GM23338 (cell line): ENCODE data around the gene PRDM7. TPM values are rescaled to one million over a fixed set of nuclear protein-coding genes. Genes with fewer than 3 reads are reported as not detected.

Source experiments
- ATAC-seq: fragments of 200-7000 bp; cut with Tn5 transposase; 3 replicates; pipeline ENCODE4 v1.9.1; 2020
- DNase-seq: peaks from one replicate; pipeline ENCODE4 v3.0.0-alpha.2; 2015; ENCODE audit warnings: low spot score
- H2AFZ ChIP-seq: fragments of 200-600 bp; sonication (generic); 2 replicates; pipeline ENCODE4 v1.8.0; 2016; ENCODE audit warnings: antibody characterized with exemption, mild to moderate bottlenecking, moderate library complexity
- H3F3A ChIP-seq: fragments of 200-600 bp; sonication (generic); replicated peaks from 2 replicates; pipeline ENCODE4 v1.8.0; 2017; ENCODE audit warnings: antibody characterized with exemption, mixed run types, low read depth
- H3K27ac ChIP-seq: fragments of 200-600 bp; sonication (generic); 2 replicates; pipeline ENCODE4 v1.6.1; 2016; ENCODE audit warnings: low read depth
- H3K27me3 ChIP-seq: fragments of 200-600 bp; sonication (generic); 2 replicates; pipeline ENCODE4 v1.8.0; 2016; ENCODE audit warnings: mild to moderate bottlenecking, mixed run types, moderate library complexity; ENCODE audit not compliant: insufficient read depth
- H3K36me3 ChIP-seq: fragments of 200-600 bp; sonication (generic); 2 replicates; pipeline ENCODE4 v1.8.0; 2016; ENCODE audit warnings: mild to moderate bottlenecking; ENCODE audit not compliant: insufficient read depth
- H3K4me1 ChIP-seq: fragments of 200-600 bp; sonication (generic); 2 replicates; pipeline ENCODE4 v1.8.0; 2016; ENCODE audit warnings: mild to moderate bottlenecking, moderate library complexity; ENCODE audit not compliant: insufficient read depth
- H3K4me2 ChIP-seq: fragments of 200-600 bp; sonication (generic); 2 replicates; pipeline ENCODE4 v1.7.1; 2017; ENCODE audit warnings: mixed run types
- H3K4me3 ChIP-seq: fragments of 200-600 bp; sonication (generic); 2 replicates; pipeline ENCODE4 v1.6.1; 2016; ENCODE audit warnings: mixed run types
- H3K79me2 ChIP-seq: fragments of 200-600 bp; sonication (generic); replicated peaks from 2 replicates; pipeline ENCODE4 v1.8.0; 2017; ENCODE audit warnings: mild to moderate bottlenecking; ENCODE audit not compliant: insufficient read depth
- H3K9me2 ChIP-seq: fragments of 200-600 bp; sonication (generic); 2 replicates; pipeline ENCODE4 v1.8.0; 2017; ENCODE audit not compliant: insufficient read depth
- H4K20me1 ChIP-seq: fragments of 200-600 bp; sonication (generic); replicated peaks from 2 replicates; pipeline ENCODE4 v1.8.0; 2017; ENCODE audit warnings: mild to moderate bottlenecking; ENCODE audit not compliant: insufficient read depth
- H3K27ac Mint-ChIP-seq: 2 replicates; pipeline ENCODE4 v1.8.0; 2020; ENCODE audit warnings: inconsistent platforms, mild to moderate bottlenecking, moderate library complexity, mixed read lengths
- H3K27me3 Mint-ChIP-seq: 3 replicates; pipeline ENCODE4 v1.8.0; 2022; ENCODE audit warnings: low read depth, mild to moderate bottlenecking, moderate library complexity, mixed read lengths, inconsistent platforms; ENCODE audit not compliant: insufficient read depth, poor library complexity
- H3K36me3 Mint-ChIP-seq: 3 replicates; pipeline ENCODE4 v1.8.0; 2021; ENCODE audit warnings: low read depth, mild to moderate bottlenecking, inconsistent platforms, moderate library complexity, mixed read lengths
- H3K4me1 Mint-ChIP-seq: 3 replicates; pipeline ENCODE4 v1.8.0; 2020; ENCODE audit warnings: mild to moderate bottlenecking, inconsistent platforms, mixed read lengths
- H3K4me3 Mint-ChIP-seq: 3 replicates; pipeline ENCODE4 v1.8.0; 2021; ENCODE audit warnings: moderate library complexity, mild to moderate bottlenecking, inconsistent platforms, mixed read lengths
- H3K9me3 Mint-ChIP-seq: 3 replicates; pipeline ENCODE4 v1.8.0; 2020; ENCODE audit warnings: moderate library complexity, mild to moderate bottlenecking, inconsistent platforms, mixed read lengths
- CREB1 ChIP-seq: fragments of 250-450 bp; sonication (Bioruptor Pico); IDR thresholded peaks from 2 replicates; pipeline ENCODE4 v1.5.0; 2020; ENCODE audit warnings: low read depth, mild to moderate bottlenecking, moderate library complexity
- EZH2 ChIP-seq: fragments of 200-600 bp; sonication (generic); IDR thresholded peaks from one replicate; pipeline ENCODE4 v1.8.0; 2017; ENCODE audit warnings: antibody characterized with exemption, mild to moderate bottlenecking, low read depth; ENCODE audit not compliant: unreplicated experiment
- EZH2phosphoT487 ChIP-seq: fragments of 200-600 bp; sonication (generic); IDR thresholded peaks from one replicate; pipeline ENCODE4 v1.8.1; 2018; ENCODE audit warnings: antibody characterized with exemption; ENCODE audit not compliant: unreplicated experiment
- JUNB ChIP-seq: IDR thresholded peaks from one replicate; pipeline ENCODE4 v1.6.1; 2016; ENCODE audit warnings: antibody characterized with exemption; ENCODE audit not compliant: unreplicated experiment
- NANOG ChIP-seq: IDR thresholded peaks from 2 replicates; pipeline ENCODE4 v1.6.1; 2016; ENCODE audit warnings: antibody characterized with exemption, borderline replicate concordance
- POLR2AphosphoS5 ChIP-seq: IDR thresholded peaks from 2 replicates; pipeline ENCODE4 v1.6.1; 2016; ENCODE audit warnings: antibody characterized with exemption, low read depth
- STAT1 ChIP-seq: IDR thresholded peaks from one replicate; pipeline ENCODE4 v1.6.1; 2016; ENCODE audit warnings: antibody characterized with exemption; ENCODE audit not compliant: unreplicated experiment
- ZNF114 ChIP-seq: fragments of 250-450 bp; sonication (Bioruptor Pico); IDR thresholded peaks from 2 replicates; pipeline ENCODE4 v1.5.0; 2020; ENCODE audit warnings: mild to moderate bottlenecking, moderate library complexity
- ZNF331 ChIP-seq: fragments of 250-450 bp; sonication (Bioruptor Pico); IDR thresholded peaks from 2 replicates; pipeline ENCODE4 v1.5.0; 2020; ENCODE audit warnings: low read depth, mild to moderate bottlenecking, moderate library complexity
- polyA plus RNA-seq: library from polyadenylated mRNA; unstranded; fragments of >200 nt; fragmentation: Nextera tagmentation; extraction: Ambion mirVana; gene quantifications from 2 replicates; pipeline ENCODE4 v1.2.1, GENCODE V29; 2016
- total RNA-seq: library from RNA; depleted of rRNA; stranded (reverse); fragments of >200 nt; shearing (Covaris generic); gene quantifications from 2 replicates; pipeline ENCODE4 v1.2.3, GENCODE V29; 2014
- TF ChIP-seq, protein P1 (sequence below): IDR thresholded peaks from one replicate; pipeline ENCODE4 v1.6.1; 2018; ENCODE audit warnings: antibody characterized with exemption; ENCODE audit not compliant: unreplicated experiment
- TF ChIP-seq, protein P2 (sequence below), 2 experiments: fragments of 200-600 bp in 1 of 2; sonication (generic) in 1 of 2; conservative IDR thresholded peaks; 2 replicates each; pipeline versions ENCODE4 v1.5.1 to v1.6.1; 2016 to 2017; ENCODE audit warnings: antibody characterized with exemption in 2 of 2, low read depth in 2 of 2, mild to moderate bottlenecking in 2 of 2, moderate library complexity in 1 of 2
- TF ChIP-seq, protein P3 (sequence below): IDR thresholded peaks from 2 replicates; pipeline ENCODE4 v1.6.1; 2016; ENCODE audit warnings: antibody characterized with exemption
- TF ChIP-seq, protein P4 (sequence below): fragments of 250-450 bp; sonication (Bioruptor Pico); IDR thresholded peaks from 2 replicates; pipeline ENCODE4 v1.5.0; 2020; ENCODE audit warnings: mild to moderate bottlenecking, moderate library complexity

Gene PRDM7
- total and polyA plus RNA-seq, 2 experiments from 2014 or later = 0.08 TPM; not detected in 1

DNA sequence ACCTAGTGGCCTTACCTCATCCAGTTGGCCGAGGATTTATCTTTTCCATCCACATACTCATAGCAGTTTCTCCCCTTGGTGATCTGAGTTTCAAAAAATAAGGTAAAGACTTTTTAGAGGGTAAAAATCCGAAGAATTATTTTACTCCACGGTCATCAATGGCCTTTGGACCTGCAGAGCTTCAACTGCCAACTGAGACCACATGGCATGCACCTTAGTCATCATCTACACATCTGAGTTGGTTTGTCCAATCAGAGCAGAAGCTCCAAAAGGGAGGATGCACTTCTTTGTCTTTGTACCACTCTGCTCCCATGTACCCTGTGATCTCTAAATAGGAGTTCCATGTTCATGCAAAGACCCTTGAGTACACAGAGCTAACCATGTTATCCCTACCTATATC lies 15.7 kb downstream of the PRDM7 start:
- H3K27ac Mint-ChIP-seq = no peak overlapping the region
- H2AFZ ChIP-seq = no peak overlapping the region
- no peak overlapping the region for H3K27ac ChIP-seq
- H3K4me1 ChIP-seq = no peaks in the 10 kb centered on the region
- no peaks in the 10 kb centered on the region for H3K36me3 ChIP-seq
- peaks cover 11% of the 10 kb centered on the region; the same call in 1 of the 3 replicates for H3K9me3 Mint-ChIP-seq
- no peak overlapping the region for H3K4me2 ChIP-seq
- H3K4me3 Mint-ChIP-seq = no peak overlapping the region
- no peaks in the 10 kb centered on the region for H3F3A ChIP-seq
- H3K4me1 Mint-ChIP-seq = peaks cover 3% of the 10 kb centered on the region; the same call in 1 of the 3 replicates
- no peaks in the 10 kb centered on the region for H3K27me3 ChIP-seq
- ATAC-seq (no peak), DNase-seq (no peak)
- H3K79me2 ChIP-seq = no peaks in the 10 kb centered on the region
- no peak overlapping the region for H3K4me3 ChIP-seq
- no peaks in the 10 kb centered on the region for H4K20me1 ChIP-seq
- H3K9me2 ChIP-seq = peaks cover 7% of the 10 kb centered on the region; the same call in 1 of the 2 replicates
- TF ChIP-seq, protein P1, sequence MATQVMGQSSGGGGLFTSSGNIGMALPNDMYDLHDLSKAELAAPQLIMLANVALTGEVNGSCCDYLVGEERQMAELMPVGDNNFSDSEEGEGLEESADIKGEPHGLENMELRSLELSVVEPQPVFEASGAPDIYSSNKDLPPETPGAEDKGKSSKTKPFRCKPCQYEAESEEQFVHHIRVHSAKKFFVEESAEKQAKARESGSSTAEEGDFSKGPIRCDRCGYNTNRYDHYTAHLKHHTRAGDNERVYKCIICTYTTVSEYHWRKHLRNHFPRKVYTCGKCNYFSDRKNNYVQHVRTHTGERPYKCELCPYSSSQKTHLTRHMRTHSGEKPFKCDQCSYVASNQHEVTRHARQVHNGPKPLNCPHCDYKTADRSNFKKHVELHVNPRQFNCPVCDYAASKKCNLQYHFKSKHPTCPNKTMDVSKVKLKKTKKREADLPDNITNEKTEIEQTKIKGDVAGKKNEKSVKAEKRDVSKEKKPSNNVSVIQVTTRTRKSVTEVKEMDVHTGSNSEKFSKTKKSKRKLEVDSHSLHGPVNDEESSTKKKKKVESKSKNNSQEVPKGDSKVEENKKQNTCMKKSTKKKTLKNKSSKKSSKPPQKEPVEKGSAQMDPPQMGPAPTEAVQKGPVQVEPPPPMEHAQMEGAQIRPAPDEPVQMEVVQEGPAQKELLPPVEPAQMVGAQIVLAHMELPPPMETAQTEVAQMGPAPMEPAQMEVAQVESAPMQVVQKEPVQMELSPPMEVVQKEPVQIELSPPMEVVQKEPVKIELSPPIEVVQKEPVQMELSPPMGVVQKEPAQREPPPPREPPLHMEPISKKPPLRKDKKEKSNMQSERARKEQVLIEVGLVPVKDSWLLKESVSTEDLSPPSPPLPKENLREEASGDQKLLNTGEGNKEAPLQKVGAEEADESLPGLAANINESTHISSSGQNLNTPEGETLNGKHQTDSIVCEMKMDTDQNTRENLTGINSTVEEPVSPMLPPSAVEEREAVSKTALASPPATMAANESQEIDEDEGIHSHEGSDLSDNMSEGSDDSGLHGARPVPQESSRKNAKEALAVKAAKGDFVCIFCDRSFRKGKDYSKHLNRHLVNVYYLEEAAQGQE = no peak
- TF ChIP-seq EZH2phosphoT487 (no peak), ZNF114 (CRISPR knock-in tag) (no peak), JUNB (no peak), NANOG (no peak), EZH2 (no peak), POLR2AphosphoS5 (no peak), ZNF331 (CRISPR knock-in tag) (no peak), CREB1 (CRISPR knock-in tag) (no peak), STAT1 (no peak)
- TF ChIP-seq, protein P2, sequence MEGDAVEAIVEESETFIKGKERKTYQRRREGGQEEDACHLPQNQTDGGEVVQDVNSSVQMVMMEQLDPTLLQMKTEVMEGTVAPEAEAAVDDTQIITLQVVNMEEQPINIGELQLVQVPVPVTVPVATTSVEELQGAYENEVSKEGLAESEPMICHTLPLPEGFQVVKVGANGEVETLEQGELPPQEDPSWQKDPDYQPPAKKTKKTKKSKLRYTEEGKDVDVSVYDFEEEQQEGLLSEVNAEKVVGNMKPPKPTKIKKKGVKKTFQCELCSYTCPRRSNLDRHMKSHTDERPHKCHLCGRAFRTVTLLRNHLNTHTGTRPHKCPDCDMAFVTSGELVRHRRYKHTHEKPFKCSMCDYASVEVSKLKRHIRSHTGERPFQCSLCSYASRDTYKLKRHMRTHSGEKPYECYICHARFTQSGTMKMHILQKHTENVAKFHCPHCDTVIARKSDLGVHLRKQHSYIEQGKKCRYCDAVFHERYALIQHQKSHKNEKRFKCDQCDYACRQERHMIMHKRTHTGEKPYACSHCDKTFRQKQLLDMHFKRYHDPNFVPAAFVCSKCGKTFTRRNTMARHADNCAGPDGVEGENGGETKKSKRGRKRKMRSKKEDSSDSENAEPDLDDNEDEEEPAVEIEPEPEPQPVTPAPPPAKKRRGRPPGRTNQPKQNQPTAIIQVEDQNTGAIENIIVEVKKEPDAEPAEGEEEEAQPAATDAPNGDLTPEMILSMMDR (conservative IDR thresholded peaks at IDR 0.05; ENCODE audit: low read depth in 2 of 2) = no peak
- TF ChIP-seq, protein P3, sequence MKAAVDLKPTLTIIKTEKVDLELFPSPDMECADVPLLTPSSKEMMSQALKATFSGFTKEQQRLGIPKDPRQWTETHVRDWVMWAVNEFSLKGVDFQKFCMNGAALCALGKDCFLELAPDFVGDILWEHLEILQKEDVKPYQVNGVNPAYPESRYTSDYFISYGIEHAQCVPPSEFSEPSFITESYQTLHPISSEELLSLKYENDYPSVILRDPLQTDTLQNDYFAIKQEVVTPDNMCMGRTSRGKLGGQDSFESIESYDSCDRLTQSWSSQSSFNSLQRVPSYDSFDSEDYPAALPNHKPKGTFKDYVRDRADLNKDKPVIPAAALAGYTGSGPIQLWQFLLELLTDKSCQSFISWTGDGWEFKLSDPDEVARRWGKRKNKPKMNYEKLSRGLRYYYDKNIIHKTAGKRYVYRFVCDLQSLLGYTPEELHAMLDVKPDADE = no peak
- TF ChIP-seq, protein P4, sequence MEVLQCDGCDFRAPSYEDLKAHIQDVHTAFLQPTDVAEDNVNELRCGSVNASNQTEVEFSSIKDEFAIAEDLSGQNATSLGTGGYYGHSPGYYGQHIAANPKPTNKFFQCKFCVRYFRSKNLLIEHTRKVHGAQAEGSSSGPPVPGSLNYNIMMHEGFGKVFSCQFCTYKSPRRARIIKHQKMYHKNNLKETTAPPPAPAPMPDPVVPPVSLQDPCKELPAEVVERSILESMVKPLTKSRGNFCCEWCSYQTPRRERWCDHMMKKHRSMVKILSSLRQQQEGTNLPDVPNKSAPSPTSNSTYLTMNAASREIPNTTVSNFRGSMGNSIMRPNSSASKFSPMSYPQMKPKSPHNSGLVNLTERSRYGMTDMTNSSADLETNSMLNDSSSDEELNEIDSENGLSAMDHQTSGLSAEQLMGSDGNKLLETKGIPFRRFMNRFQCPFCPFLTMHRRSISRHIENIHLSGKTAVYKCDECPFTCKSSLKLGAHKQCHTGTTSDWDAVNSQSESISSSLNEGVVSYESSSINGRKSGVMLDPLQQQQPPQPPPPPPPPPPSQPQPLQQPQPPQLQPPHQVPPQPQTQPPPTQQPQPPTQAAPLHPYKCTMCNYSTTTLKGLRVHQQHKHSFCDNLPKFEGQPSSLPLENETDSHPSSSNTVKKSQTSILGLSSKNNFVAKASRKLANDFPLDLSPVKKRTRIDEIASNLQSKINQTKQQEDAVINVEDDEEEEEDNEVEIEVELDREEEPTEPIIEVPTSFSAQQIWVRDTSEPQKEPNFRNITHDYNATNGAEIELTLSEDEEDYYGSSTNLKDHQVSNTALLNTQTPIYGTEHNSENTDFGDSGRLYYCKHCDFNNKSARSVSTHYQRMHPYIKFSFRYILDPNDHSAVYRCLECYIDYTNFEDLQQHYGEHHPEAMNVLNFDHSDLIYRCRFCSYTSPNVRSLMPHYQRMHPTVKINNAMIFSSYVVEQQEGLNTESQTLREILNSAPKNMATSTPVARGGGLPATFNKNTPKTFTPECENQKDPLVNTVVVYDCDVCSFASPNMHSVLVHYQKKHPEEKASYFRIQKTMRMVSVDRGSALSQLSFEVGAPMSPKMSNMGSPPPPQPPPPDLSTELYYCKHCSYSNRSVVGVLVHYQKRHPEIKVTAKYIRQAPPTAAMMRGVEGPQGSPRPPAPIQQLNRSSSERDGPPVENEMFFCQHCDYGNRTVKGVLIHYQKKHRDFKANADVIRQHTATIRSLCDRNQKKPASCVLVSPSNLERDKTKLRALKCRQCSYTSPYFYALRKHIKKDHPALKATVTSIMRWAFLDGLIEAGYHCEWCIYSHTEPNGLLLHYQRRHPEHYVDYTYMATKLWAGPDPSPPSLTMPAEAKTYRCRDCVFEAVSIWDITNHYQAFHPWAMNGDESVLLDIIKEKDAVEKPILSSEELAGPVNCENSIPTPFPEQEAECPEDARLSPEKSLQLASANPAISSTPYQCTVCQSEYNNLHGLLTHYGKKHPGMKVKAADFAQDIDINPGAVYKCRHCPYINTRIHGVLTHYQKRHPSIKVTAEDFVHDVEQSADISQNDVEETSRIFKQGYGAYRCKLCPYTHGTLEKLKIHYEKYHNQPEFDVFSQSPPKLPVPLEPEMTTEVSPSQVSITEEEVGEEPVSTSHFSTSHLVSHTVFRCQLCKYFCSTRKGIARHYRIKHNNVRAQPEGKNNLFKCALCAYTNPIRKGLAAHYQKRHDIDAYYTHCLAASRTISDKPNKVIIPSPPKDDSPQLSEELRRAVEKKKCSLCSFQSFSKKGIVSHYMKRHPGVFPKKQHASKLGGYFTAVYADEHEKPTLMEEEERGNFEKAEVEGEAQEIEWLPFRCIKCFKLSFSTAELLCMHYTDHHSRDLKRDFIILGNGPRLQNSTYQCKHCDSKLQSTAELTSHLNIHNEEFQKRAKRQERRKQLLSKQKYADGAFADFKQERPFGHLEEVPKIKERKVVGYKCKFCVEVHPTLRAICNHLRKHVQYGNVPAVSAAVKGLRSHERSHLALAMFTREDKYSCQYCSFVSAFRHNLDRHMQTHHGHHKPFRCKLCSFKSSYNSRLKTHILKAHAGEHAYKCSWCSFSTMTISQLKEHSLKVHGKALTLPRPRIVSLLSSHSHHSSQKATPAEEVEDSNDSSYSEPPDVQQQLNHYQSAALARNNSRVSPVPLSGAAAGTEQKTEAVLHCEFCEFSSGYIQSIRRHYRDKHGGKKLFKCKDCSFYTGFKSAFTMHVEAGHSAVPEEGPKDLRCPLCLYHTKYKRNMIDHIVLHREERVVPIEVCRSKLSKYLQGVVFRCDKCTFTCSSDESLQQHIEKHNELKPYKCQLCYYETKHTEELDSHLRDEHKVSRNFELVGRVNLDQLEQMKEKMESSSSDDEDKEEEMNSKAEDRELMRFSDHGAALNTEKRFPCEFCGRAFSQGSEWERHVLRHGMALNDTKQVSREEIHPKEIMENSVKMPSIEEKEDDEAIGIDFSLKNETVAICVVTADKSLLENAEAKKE (CRISPR knock-in tag) = no peak
- H3K27me3 Mint-ChIP-seq = peaks cover 5% of the 10 kb centered on the region
- H3K36me3 Mint-ChIP-seq = no peaks in the 10 kb centered on the region
